ENCODE measurements around the gene NPAP1.

- TF ChIP-seq CTCF (conservative IDR thresholded peaks at IDR 0.05; ENCODE audit: low read depth, low read length), result no peak
- no peak for TF ChIP-seq EZH2phosphoT487 (IDR thresholded peaks at IDR 0.05; ENCODE audit: borderline replicate concordance, low read length)
Observed at GRCh38 chr15:24645627-24646026, 29.9 kb upstream of the NPAP1 start.
